IgD-negative memory B cell (primary cell): Measurements from ENCODE around the gene LPAR3. TPM values are rescaled to one million over a fixed set of nuclear protein-coding genes. Genes with fewer than 3 reads are reported as not detected.

Experiments
- H3K27ac Mint-ChIP-seq, 3 donors: one replicate each; pipeline ENCODE4 v1.8.0; 2020 to 2022; ENCODE audit warnings: mild to moderate bottlenecking in 3 of 3, mixed read lengths in 3 of 3, moderate library complexity in 1 of 3
- H3K27me3 Mint-ChIP-seq: one replicate; pipeline ENCODE4 v1.8.0; 2021; ENCODE audit warnings: mixed read lengths
- H3K36me3 Mint-ChIP-seq: one replicate; pipeline ENCODE4 v1.8.0; 2020; ENCODE audit warnings: mild to moderate bottlenecking, mixed read lengths
- H3K4me1 Mint-ChIP-seq, 3 donors: one replicate each; pipeline ENCODE4 v1.8.0; 2020 to 2022; ENCODE audit warnings: mixed read lengths in 3 of 3, mild to moderate bottlenecking in 1 of 3
- H3K4me3 Mint-ChIP-seq, 4 donors: one replicate each; pipeline ENCODE4 v1.8.0; 2020 to 2022; ENCODE audit warnings: mild to moderate bottlenecking in 4 of 4, mixed read lengths in 4 of 4, moderate library complexity in 3 of 4
- H3K9me3 Mint-ChIP-seq, 3 donors: one replicate each; pipeline ENCODE4 v1.8.0; 2020 to 2021; ENCODE audit warnings: mixed read lengths in 3 of 3, mild to moderate bottlenecking in 1 of 3
- polyA plus RNA-seq: library from polyadenylated mRNA; unstranded; fragments of 300-500 nt; fragmentation: Illumina TruSeq; gene quantifications from one replicate; pipeline ENCODE4 v1.2.3, GENCODE V29; 2021

The LPAR3 gene
- polyA plus RNA-seq, 1 donor from 2014 or later = not detected

- Mint-ChIP-seq H3K4me3 (no peak overlapping the region), H3K27me3 (peaks cover 7% of the 10 kb centered on the region), H3K36me3 (peaks cover 4% of the 10 kb centered on the region), H3K4me1 (no peaks in the 10 kb centered on the region), H3K9me3 (peaks cover 0 to 2% (median 2%) of the 10 kb centered on the region in 3 donors), H3K27ac (no peak overlapping the region)
Observed at GRCh38 chr1:84884671-84885389, 8.2 kb downstream of the LPAR3 start.

- H3K27me3 Mint-ChIP-seq = peaks cover 8% of the 10 kb centered on the region
- H3K4me1 Mint-ChIP-seq = no peaks in the 10 kb centered on the region
- peaks cover 0 to 3% (median 2%) of the 10 kb centered on the region in 3 donors for H3K9me3 Mint-ChIP-seq
- no peak overlapping the region for H3K27ac Mint-ChIP-seq
- H3K36me3 Mint-ChIP-seq = peaks cover 7% of the 10 kb centered on the region
- no peak overlapping the region for H3K4me3 Mint-ChIP-seq
Observed at GRCh38 chr1:84883286-84883685, 9.7 kb downstream of the LPAR3 start.

DNA sequence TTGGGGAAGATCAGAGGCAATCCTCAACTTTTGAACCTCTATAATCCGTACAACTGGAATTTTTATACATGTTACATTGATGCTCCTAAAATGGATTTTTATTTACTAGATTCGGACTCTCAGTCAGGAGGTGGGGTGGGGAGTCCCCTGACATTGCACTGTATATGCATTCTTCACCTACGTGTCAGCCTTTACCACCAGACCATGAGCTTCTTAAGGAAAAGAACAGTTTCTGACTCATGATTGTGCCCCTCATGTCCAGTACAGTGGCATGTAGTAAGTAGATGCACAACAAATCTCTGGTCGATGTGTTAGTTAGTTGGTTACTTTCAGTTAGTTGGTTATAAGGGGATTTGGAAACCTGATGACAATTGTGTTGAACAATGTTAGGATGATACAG lies 15.4 kb downstream of the LPAR3 start:
- H3K27me3 Mint-ChIP-seq = peaks cover 11% of the 10 kb centered on the region
- no peak overlapping the region for H3K27ac Mint-ChIP-seq
- no peak overlapping the region for H3K4me3 Mint-ChIP-seq
- H3K4me1 Mint-ChIP-seq = no peaks in the 10 kb centered on the region
- H3K36me3 Mint-ChIP-seq = peaks cover 7% of the 10 kb centered on the region
- peaks cover 0 to 4% (median 2%) of the 10 kb centered on the region in 3 donors for H3K9me3 Mint-ChIP-seq

GRCh38 chr1:84876353-84876752 lies 16.7 kb downstream of the LPAR3 start:
- Mint-ChIP-seq H3K27me3 (peaks cover 12% of the 10 kb centered on the region), H3K36me3 (peaks cover 3% of the 10 kb centered on the region), H3K9me3 (peaks cover 0 to 1% (median 0%) of the 10 kb centered on the region in 3 donors), H3K4me3 (no peak overlapping the region), H3K27ac (no peak overlapping the region), H3K4me1 (no peaks in the 10 kb centered on the region)

- peaks cover 11% of the 10 kb centered on the region for H3K27me3 Mint-ChIP-seq
- no peak overlapping the region for H3K4me3 Mint-ChIP-seq
- peaks cover 0 to 1% (median 0%) of the 10 kb centered on the region in 3 donors for H3K9me3 Mint-ChIP-seq
- no peaks in the 10 kb centered on the region for H3K4me1 Mint-ChIP-seq
- no peaks in the 10 kb centered on the region for H3K36me3 Mint-ChIP-seq
- H3K27ac Mint-ChIP-seq = no peak overlapping the region
Observed at GRCh38 chr1:84873366-84873765, 19.6 kb downstream of the LPAR3 start.

DNA sequence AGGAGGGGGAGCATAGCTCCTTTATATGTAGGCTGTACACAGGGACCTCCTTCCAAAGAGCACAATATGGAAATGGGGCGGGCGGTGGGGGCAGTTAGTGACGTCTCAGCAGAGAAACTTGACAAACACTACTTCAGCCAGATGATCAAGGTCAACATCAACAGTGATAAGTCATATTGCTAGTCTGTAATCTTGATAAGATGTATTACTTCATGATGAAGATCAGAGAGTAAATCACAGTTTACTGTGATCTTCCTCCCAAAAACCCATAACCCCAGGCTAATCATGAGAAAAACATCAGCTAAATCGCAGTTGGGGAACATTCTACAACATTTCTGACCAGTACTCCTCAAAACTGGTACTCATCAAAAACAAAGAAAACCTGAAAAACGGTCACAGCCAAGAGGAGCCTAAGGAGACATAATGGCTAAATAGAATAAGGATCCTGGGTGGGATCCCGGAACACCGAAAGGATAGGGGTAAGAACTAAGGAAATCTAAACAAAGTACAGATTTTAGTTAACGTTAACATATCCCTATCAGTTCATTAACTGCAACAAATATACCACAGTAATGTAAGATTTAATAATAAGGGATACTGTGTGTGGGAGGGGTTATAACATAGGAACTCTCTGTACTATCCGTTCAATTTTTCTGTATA lies 20.2 kb downstream of the LPAR3 start:
- H3K36me3 Mint-ChIP-seq = no peaks in the 10 kb centered on the region
- H3K27me3 Mint-ChIP-seq = peaks cover 11% of the 10 kb centered on the region
- no peak overlapping the region for H3K27ac Mint-ChIP-seq
- H3K4me3 Mint-ChIP-seq = no peak overlapping the region
- H3K9me3 Mint-ChIP-seq = no peaks in the 10 kb centered on the region
- no peaks in the 10 kb centered on the region for H3K4me1 Mint-ChIP-seq

- Mint-ChIP-seq H3K4me1 (no peaks in the 10 kb centered on the region), H3K9me3 (no peaks in the 10 kb centered on the region), H3K36me3 (no peaks in the 10 kb centered on the region), H3K4me3 (no peak overlapping the region), H3K27me3 (peaks cover 11% of the 10 kb centered on the region), H3K27ac (no peak overlapping the region)
Observed at GRCh38 chr1:84871181-84871580, 21.8 kb downstream of the LPAR3 start.

GRCh38 chr1:84870591-84870990 lies 22.4 kb downstream of the LPAR3 start:
- Mint-ChIP-seq H3K36me3 (no peaks in the 10 kb centered on the region), H3K27me3 (peaks cover 7% of the 10 kb centered on the region), H3K4me3 (no peak overlapping the region), H3K27ac (no peak overlapping the region), H3K4me1 (no peaks in the 10 kb centered on the region), H3K9me3 (no peaks in the 10 kb centered on the region)

DNA sequence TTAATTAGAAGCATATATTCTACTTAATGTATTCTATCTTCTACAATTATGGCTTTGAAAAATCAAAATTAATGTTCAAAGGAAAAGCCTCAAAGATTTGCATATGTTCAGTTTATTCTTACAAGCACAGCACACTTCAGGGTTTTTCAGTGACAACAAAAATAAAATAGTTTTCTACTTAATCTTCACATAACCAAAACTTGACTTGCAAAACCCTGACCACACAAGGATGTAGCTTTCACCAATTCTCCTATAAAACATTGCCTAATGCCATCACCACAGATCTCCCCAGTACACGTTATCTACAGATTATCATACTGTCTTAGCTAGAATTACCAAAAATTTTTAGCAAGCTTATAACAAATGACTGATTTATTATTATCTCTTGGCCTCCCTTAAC lies 23.3 kb downstream of the LPAR3 start:
- Mint-ChIP-seq H3K4me3 (no peak overlapping the region), H3K27me3 (peaks cover 5% of the 10 kb centered on the region), H3K4me1 (no peaks in the 10 kb centered on the region), H3K36me3 (no peaks in the 10 kb centered on the region), H3K9me3 (no peaks in the 10 kb centered on the region), H3K27ac (no peak overlapping the region)

- no peak overlapping the region for H3K4me3 Mint-ChIP-seq
- H3K36me3 Mint-ChIP-seq = peaks cover 2% of the 10 kb centered on the region
- H3K27me3 Mint-ChIP-seq = no peaks in the 10 kb centered on the region
- peak overlapping the region in 1 of 3 donors; percentile 8 for H3K27ac Mint-ChIP-seq
- H3K9me3 Mint-ChIP-seq = no peaks in the 10 kb centered on the region
- peaks cover 0 to 12% (median 4%) of the 10 kb centered on the region in 3 donors for H3K4me1 Mint-ChIP-seq
Observed at GRCh38 chr1:84862810-84863251, 30.2 kb downstream of the LPAR3 start.

- Mint-ChIP-seq H3K27me3 (no peaks in the 10 kb centered on the region), H3K36me3 (peaks cover 2% of the 10 kb centered on the region), H3K27ac (no peak overlapping the region), H3K4me3 (peak overlapping the region in 1 of 4 donors; percentile 24), H3K9me3 (no peaks in the 10 kb centered on the region), H3K4me1 (peaks cover 0 to 12% (median 4%) of the 10 kb centered on the region in 3 donors)
Observed at GRCh38 chr1:84861988-84862644, 30.9 kb downstream of the LPAR3 start.

DNA sequence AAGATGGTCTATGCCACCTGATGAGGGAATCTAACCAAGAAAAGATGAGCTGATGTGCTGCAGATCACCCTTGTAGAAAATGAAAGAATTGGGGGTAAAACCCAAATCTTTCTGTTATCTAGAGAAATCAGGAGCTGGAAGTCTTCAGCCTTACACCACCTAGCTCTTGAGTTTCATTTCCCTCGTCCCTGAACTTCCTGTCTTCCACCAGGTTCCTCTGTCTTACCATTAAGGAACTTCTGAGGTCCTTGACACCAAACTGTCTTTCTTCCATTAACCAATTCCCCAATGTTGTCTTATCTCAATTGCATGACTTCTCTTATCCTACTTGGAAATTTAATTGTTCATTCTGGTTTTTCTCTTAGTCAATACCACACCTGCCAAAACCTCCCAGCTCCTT lies 31.5 kb downstream of the LPAR3 start:
- peaks cover 2% of the 10 kb centered on the region for H3K36me3 Mint-ChIP-seq
- no peak overlapping the region for H3K27ac Mint-ChIP-seq
- H3K9me3 Mint-ChIP-seq = no peaks in the 10 kb centered on the region
- no peak overlapping the region for H3K4me3 Mint-ChIP-seq
- peaks cover 0 to 12% (median 4%) of the 10 kb centered on the region in 3 donors for H3K4me1 Mint-ChIP-seq
- H3K27me3 Mint-ChIP-seq = no peaks in the 10 kb centered on the region

GRCh38 chr1:84859866-84860265 lies 33.1 kb downstream of the LPAR3 start:
- no peaks in the 10 kb centered on the region for H3K27me3 Mint-ChIP-seq
- H3K4me3 Mint-ChIP-seq = no peak overlapping the region
- peaks cover 2% of the 10 kb centered on the region for H3K36me3 Mint-ChIP-seq
- H3K9me3 Mint-ChIP-seq = no peaks in the 10 kb centered on the region
- H3K27ac Mint-ChIP-seq = no peak overlapping the region
- H3K4me1 Mint-ChIP-seq = peaks cover 1 to 12% (median 5%) of the 10 kb centered on the region in 3 donors

- Mint-ChIP-seq H3K9me3 (no peaks in the 10 kb centered on the region), H3K4me1 (peaks cover 1 to 17% (median 12%) of the 10 kb centered on the region in 3 donors), H3K27me3 (no peaks in the 10 kb centered on the region), H3K4me3 (no peak overlapping the region), H3K36me3 (peaks cover 2% of the 10 kb centered on the region), H3K27ac (no peak overlapping the region)
Observed at GRCh38 chr1:84857906-84858305, 35.1 kb downstream of the LPAR3 start.

DNA sequence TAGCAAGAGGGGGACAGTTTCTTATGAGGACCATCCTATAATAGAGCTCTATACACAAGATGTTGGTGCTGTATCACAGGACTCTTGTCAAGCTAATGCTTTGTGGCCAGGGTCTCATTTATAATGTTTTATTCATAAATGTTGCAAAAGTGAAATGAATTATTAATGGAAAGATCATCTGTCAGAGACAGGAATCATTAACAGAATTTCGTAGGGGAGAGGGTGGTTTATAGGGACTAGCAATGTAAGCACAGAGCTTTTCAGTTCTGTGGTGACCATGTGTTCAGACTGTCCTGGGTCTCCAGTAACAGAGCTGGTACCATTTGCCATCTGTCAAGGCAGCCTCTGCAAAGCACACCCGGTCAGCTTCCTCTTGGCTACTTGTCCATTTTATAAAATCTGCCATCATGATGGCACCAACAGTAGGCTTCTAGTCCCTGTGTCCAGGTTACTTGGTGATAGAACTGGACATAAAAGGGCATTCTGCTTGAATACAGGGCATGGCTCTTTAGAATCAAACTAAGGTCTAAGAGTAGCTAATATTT lies 36.2 kb downstream of the LPAR3 start:
- no peak overlapping the region for H3K27ac Mint-ChIP-seq
- peaks cover 1 to 12% (median 9%) of the 10 kb centered on the region in 3 donors for H3K4me1 Mint-ChIP-seq
- no peaks in the 10 kb centered on the region for H3K27me3 Mint-ChIP-seq
- H3K9me3 Mint-ChIP-seq = no peaks in the 10 kb centered on the region
- H3K36me3 Mint-ChIP-seq = peaks cover 2% of the 10 kb centered on the region
- no peak overlapping the region for H3K4me3 Mint-ChIP-seq
